Fibroblast of villous mesenchyme (primary cell): Measurements from ENCODE around the gene MTNR1B. TPM values are rescaled to one million over a fixed set of nuclear protein-coding genes. Genes with fewer than 3 reads are reported as not detected.

Source experiments
- DNase-seq: peaks from one replicate; pipeline ENCODE4 v3.0.0-alpha.2; 2010; ENCODE audit warnings: low read depth
- H3K4me3 ChIP-seq: 2 replicates; pipeline ENCODE4 v1.5.1; 2011; ENCODE audit warnings: low read depth, mild to moderate bottlenecking, low read length
- small RNA-seq: library from RNA; depleted of rRNA; stranded (forward); fragments of <200 nt; gene quantifications from one replicate; pipeline ENCODE3, GENCODE V24; 2012
- total RNA-seq: library from RNA; depleted of rRNA; stranded (reverse); fragments of >200 nt; gene quantifications from 2 replicates; pipeline ENCODE4 v1.2.3, GENCODE V29; 2012
- TF ChIP-seq, protein P1 (sequence below): IDR thresholded peaks from 2 replicates; pipeline ENCODE4 v1.5.1; 2012; ENCODE audit warnings: low read depth, mild to moderate bottlenecking, low read length; ENCODE audit not compliant: insufficient read depth

MTNR1B gene
- total RNA-seq, 1 donor: not detected

DNA sequence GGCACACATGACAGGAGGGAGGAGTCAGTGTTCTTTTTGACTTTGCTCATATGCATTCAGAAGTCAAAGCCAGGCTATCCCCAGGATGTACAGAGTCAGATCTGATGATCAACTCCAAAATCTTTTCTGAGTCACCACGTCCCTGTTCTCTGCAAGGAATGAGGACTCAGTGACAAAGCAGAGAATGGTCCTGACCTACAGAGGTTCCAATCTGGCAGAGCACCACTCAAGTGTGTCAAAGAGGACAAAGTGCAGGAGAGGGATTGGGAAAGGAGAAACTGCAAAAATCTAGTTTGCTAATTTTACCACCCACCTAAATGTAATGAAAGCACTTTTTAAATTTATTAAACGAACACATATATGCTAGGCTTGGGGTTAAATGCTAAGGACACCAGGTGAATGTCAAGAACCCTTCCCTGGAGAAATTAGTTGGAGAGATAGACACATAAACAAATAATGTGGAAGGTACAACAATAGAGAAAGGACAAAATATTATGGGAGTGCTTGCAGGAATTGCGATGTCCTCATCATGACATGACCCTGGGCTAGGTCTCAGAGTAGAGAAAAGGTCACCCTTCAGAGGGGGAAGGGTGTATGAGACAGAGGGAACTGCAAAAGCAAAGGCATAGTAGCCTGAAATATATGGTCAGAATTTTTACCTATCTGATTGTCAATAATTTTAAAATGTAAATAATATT, 56.3 kb downstream of the MTNR1B start:
- no peak overlapping the region for H3K4me3 ChIP-seq
- TF ChIP-seq, protein P1, sequence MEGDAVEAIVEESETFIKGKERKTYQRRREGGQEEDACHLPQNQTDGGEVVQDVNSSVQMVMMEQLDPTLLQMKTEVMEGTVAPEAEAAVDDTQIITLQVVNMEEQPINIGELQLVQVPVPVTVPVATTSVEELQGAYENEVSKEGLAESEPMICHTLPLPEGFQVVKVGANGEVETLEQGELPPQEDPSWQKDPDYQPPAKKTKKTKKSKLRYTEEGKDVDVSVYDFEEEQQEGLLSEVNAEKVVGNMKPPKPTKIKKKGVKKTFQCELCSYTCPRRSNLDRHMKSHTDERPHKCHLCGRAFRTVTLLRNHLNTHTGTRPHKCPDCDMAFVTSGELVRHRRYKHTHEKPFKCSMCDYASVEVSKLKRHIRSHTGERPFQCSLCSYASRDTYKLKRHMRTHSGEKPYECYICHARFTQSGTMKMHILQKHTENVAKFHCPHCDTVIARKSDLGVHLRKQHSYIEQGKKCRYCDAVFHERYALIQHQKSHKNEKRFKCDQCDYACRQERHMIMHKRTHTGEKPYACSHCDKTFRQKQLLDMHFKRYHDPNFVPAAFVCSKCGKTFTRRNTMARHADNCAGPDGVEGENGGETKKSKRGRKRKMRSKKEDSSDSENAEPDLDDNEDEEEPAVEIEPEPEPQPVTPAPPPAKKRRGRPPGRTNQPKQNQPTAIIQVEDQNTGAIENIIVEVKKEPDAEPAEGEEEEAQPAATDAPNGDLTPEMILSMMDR: no peak
- DNase-seq: no peak

DNA sequence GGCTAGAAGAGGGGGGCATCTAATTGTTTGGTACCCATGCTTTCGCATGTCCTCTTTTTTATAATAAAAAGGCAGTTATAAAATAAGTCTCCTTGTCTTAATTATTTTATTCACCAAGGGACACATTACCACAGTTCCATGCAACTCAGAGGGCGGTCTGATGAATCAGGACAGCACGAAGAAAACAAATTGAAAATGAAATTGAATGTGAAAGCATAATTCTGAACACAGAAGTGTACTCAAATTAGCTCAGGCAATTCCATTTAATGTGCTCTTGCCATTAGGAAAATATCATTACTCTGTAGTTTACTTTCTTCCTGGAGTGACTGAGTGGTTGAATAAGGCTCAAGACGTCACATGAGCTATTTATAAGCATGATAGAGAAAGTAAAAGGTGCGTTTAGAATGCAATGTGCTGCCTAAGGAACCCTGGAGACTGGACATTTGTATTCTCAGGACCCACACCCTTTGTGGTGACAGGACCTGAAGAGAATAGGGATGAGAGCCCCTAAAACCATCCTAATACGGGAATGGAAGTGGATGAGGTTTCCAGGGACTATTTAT, 59.6 kb downstream of the MTNR1B start:
- TF ChIP-seq, protein P1: no peak
- DNase-seq: no peak
- H3K4me3 ChIP-seq: no peak overlapping the region

DNA sequence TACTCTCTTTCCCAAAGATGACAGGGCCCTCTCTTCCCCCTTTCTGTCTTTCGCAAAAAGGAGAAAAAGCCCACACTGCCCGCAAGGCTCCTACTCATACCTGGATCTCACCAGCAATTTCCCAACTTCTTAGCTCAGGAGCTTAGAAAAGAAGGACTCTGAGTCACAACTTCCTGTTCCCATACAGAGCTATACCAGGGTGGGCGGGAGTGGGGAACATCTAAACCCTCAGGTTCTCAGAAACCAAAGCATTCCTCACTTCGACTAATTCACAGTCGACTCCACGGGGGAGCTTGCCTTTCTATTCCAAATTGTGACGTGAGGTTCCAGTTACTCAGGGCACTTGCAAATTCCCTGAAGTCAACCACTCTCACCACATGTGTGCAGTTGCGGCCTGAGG, 61.9 kb downstream of the MTNR1B start:
- no peak overlapping the region for H3K4me3 ChIP-seq
- peak; percentile 27 for DNase-seq
- TF ChIP-seq, protein P1: no peak

Small RNAs within 50 kb of the gene (small RNA-seq; reads per million reads assigned to genes)
- not detected for gene SNRPGP16

Other genes with a start within 250 kb of the MTNR1B start
- gene SLC36A4, start 228.3 kb downstream of the MTNR1B start, total RNA-seq: 11.9 and 13.4 TPM in 2 replicates